CD4-positive, CD25-positive, alpha-beta regulatory T cell (primary cell): ENCODE measurements around the gene KCNJ15. TPM values are rescaled to one million over a fixed set of nuclear protein-coding genes. Genes with fewer than 3 reads are reported as not detected.

Experiments used
- ATAC-seq, 2 donors: fragments of 150-1000 bp; cut with Tn5 transposase; one replicate each; pipeline ENCODE4 v1.10.0; 2021; ENCODE audit warnings: low read depth in 2 of 2, moderate number of reproducible peaks in 2 of 2, moderate library complexity in 1 of 2
- DNase-seq, 3 donors: peaks; one replicate each; pipeline versions ENCODE4 v3.0.0 to v3.0.0-alpha.2; 2012 to 2022; ENCODE audit warnings: mixed read lengths in 1 of 3
- H3K27ac ChIP-seq: one replicate; pipeline ENCODE4 v1.7.0; 2013; ENCODE audit warnings: mild to moderate bottlenecking, low read length; ENCODE audit not compliant: insufficient read depth, poor library complexity, severe bottlenecking
- H3K27me3 ChIP-seq: one replicate; pipeline ENCODE4 v1.7.0; 2013; ENCODE audit warnings: low read length; ENCODE audit not compliant: control insufficient read depth, insufficient read depth
- H3K36me3 ChIP-seq: one replicate; pipeline ENCODE4 v1.7.0; 2013; ENCODE audit warnings: mild to moderate bottlenecking, low read length, moderate library complexity; ENCODE audit not compliant: control insufficient read depth, insufficient read depth
- H3K4me1 ChIP-seq: 2 replicates; pipeline ENCODE4 v1.7.0; 2013; ENCODE audit warnings: mild to moderate bottlenecking, low read length; ENCODE audit not compliant: insufficient read depth, control insufficient read depth, poor library complexity, severe bottlenecking
- H3K4me3 ChIP-seq: one replicate; pipeline ENCODE4 v1.7.0; 2013; ENCODE audit warnings: low read depth, mild to moderate bottlenecking, low read length, moderate library complexity
- H3K9me3 ChIP-seq, 2 experiments: 1 replicate in 1 of 2; 2 replicates in 1 of 2; pipeline ENCODE4 v1.7.0; 2013; ENCODE audit warnings: low read length in 2 of 2, mild to moderate bottlenecking in 1 of 2, moderate library complexity in 1 of 2; ENCODE audit not compliant: control insufficient read depth in 2 of 2
- H3K27ac Mint-ChIP-seq, 3 donors: one replicate each; pipeline ENCODE4 v1.8.0; 2020 to 2022; ENCODE audit warnings: mild to moderate bottlenecking in 3 of 3, mixed read lengths in 3 of 3, moderate library complexity in 2 of 3
- H3K27me3 Mint-ChIP-seq: one replicate; pipeline ENCODE4 v1.8.0; 2022; ENCODE audit warnings: mild to moderate bottlenecking, mixed read lengths
- H3K36me3 Mint-ChIP-seq: one replicate; pipeline ENCODE4 v1.8.0; 2020; ENCODE audit warnings: mixed read lengths
- H3K4me1 Mint-ChIP-seq, 4 donors: one replicate each; pipeline ENCODE4 v1.8.0; 2020 to 2022; ENCODE audit warnings: mixed read lengths in 4 of 4, mild to moderate bottlenecking in 1 of 4
- H3K4me3 Mint-ChIP-seq, 4 donors: one replicate each; pipeline ENCODE4 v1.8.0; 2020 to 2022; ENCODE audit warnings: mild to moderate bottlenecking in 4 of 4, mixed read lengths in 4 of 4, moderate library complexity in 3 of 4
- H3K9me3 Mint-ChIP-seq, 7 donors: one replicate each; pipeline ENCODE4 v1.8.0; 2020 to 2022; ENCODE audit warnings: mixed read lengths in 7 of 7, mild to moderate bottlenecking in 3 of 7, moderate library complexity in 2 of 7
- polyA plus RNA-seq, 4 donors: library from polyadenylated mRNA; unstranded; fragments of 300-500 nt; fragmentation: Illumina TruSeq; gene quantifications; one replicate each; pipeline ENCODE4 v1.2.3, GENCODE V29; 2021
- total RNA-seq: library from RNA; stranded (reverse); gene quantifications from one replicate; pipeline ENCODE4 v1.2.3, GENCODE V29; 2022

KCNJ15 gene
- total and polyA plus RNA-seq, 5 donors from 2014 or later = 0.10 TPM; not detected in 4

DNA sequence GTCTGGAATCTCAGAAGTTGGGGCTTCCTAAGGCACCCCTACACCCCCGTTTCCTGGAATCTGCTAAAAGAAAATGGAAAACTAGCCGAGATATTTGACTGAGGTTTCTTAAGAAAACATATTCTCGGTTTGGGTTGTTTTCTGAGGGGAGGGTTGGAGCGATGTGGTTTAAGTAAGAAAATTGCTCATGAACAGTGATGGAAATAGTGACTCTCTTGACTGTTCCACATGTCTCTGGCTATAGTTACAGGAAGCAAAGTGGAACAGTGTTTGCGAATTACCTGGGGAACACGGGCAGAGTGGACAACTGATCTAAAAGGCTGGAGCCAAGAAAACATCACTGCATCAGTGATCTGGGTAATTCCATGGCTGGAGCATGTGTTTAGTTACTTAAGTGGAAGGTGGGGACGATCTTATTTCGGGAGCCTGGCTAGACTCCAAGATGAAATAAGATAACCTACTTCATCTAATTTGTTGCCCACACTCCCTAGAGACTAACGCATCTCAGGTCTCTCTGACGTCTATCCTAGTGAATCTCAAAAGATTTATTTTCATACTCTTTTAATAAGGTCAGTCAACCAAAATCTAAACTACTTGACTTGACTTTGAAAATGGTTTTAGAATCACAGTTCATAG lies 92.4 kb downstream of the KCNJ15 start:
- Mint-ChIP-seq H3K27me3 (no peaks in the 10 kb centered on the region), H3K4me3 (no peak overlapping the region), H3K9me3 (peaks cover 0 to 2% (median 0%) of the 10 kb centered on the region in 7 donors), H3K36me3 (no peaks in the 10 kb centered on the region), H3K4me1 (no peaks in the 10 kb centered on the region), H3K27ac (no peak overlapping the region)
- ATAC-seq (no peak), DNase-seq (no peak)
- no peak overlapping the region for H3K27ac ChIP-seq
- no peaks in the 10 kb centered on the region for H3K4me1 ChIP-seq
- H3K27me3 ChIP-seq = no peaks in the 10 kb centered on the region
- H3K36me3 ChIP-seq = no peaks in the 10 kb centered on the region
- no peak overlapping the region for H3K4me3 ChIP-seq
- H3K9me3 ChIP-seq = no peaks in the 10 kb centered on the region

- Histone ChIP-seq H3K9me3 (no peaks in the 10 kb centered on the region), H3K4me1 (no peaks in the 10 kb centered on the region), H3K27ac (no peak overlapping the region), H3K36me3 (no peaks in the 10 kb centered on the region), H3K4me3 (no peak overlapping the region), H3K27me3 (no peaks in the 10 kb centered on the region)
- ATAC-seq = no peak
- peaks cover 0 to 2% (median 0%) of the 10 kb centered on the region in 7 donors for H3K9me3 Mint-ChIP-seq
- no peaks in the 10 kb centered on the region for H3K36me3 Mint-ChIP-seq
- H3K27ac Mint-ChIP-seq = no peak overlapping the region
- H3K4me3 Mint-ChIP-seq = no peak overlapping the region
- no peak for DNase-seq
- no peaks in the 10 kb centered on the region for H3K27me3 Mint-ChIP-seq
- no peaks in the 10 kb centered on the region for H3K4me1 Mint-ChIP-seq
Measured at GRCh38 chr21:38349977-38350376, 93.2 kb downstream of the KCNJ15 start.

DNA sequence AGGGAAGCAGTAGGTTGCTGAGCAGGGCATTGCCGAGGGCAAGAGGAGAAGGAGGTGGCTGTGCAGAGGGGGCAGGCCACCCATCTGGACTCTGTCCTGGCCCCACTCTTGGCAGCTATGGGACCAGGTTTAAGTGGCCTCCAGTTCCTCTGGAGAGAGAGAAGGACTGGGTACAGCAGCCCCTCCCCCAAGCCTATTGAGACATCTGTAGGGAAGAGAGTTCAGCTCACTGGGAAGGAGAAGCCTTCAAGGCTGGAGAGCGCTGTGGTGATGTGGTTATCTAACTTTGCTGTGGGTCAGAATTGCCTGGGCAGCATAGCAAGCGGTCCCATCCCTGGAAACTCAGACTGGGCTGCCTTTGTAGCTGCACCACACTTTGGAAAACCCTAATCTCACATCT lies 93.9 kb downstream of the KCNJ15 start:
- no peak for DNase-seq
- H3K9me3 Mint-ChIP-seq = peaks cover 0 to 2% (median 0%) of the 10 kb centered on the region in 7 donors
- Histone ChIP-seq H3K4me1 (no peaks in the 10 kb centered on the region), H3K27ac (no peak overlapping the region), H3K4me3 (no peak overlapping the region), H3K27me3 (no peaks in the 10 kb centered on the region), H3K36me3 (no peaks in the 10 kb centered on the region), H3K9me3 (no peaks in the 10 kb centered on the region)
- no peaks in the 10 kb centered on the region for H3K36me3 Mint-ChIP-seq
- H3K4me3 Mint-ChIP-seq = no peak overlapping the region
- H3K4me1 Mint-ChIP-seq = no peaks in the 10 kb centered on the region
- no peak for ATAC-seq
- no peaks in the 10 kb centered on the region for H3K27me3 Mint-ChIP-seq
- H3K27ac Mint-ChIP-seq = no peak overlapping the region

- no peak overlapping the region for H3K27ac Mint-ChIP-seq
Measured at GRCh38 chr21:38351176-38351959, 94.6 kb downstream of the KCNJ15 start.

GRCh38 chr21:38351961-38352521 lies 95.2 kb downstream of the KCNJ15 start:
- DNase-seq = no peak
- H3K4me3 Mint-ChIP-seq = no peak overlapping the region

More at GRCh38 chr21:38351176-38351959, 94.6 kb downstream of the KCNJ15 start:
- DNase-seq = no peak
- H3K9me3 Mint-ChIP-seq = peaks cover 0 to 2% (median 0%) of the 10 kb centered on the region in 7 donors
- peaks cover 0 to 2% (median 0%) of the 10 kb centered on the region in 4 donors for H3K4me1 Mint-ChIP-seq
- H3K4me3 ChIP-seq = no peak overlapping the region
- no peak for ATAC-seq
- H3K27me3 ChIP-seq = no peaks in the 10 kb centered on the region
- H3K4me3 Mint-ChIP-seq = no peak overlapping the region
- H3K36me3 Mint-ChIP-seq = no peaks in the 10 kb centered on the region
- H3K9me3 ChIP-seq = no peaks in the 10 kb centered on the region
- no peaks in the 10 kb centered on the region for H3K4me1 ChIP-seq
- H3K27ac ChIP-seq = no peak overlapping the region
- H3K36me3 ChIP-seq = no peaks in the 10 kb centered on the region
- H3K27me3 Mint-ChIP-seq = no peaks in the 10 kb centered on the region

DNA sequence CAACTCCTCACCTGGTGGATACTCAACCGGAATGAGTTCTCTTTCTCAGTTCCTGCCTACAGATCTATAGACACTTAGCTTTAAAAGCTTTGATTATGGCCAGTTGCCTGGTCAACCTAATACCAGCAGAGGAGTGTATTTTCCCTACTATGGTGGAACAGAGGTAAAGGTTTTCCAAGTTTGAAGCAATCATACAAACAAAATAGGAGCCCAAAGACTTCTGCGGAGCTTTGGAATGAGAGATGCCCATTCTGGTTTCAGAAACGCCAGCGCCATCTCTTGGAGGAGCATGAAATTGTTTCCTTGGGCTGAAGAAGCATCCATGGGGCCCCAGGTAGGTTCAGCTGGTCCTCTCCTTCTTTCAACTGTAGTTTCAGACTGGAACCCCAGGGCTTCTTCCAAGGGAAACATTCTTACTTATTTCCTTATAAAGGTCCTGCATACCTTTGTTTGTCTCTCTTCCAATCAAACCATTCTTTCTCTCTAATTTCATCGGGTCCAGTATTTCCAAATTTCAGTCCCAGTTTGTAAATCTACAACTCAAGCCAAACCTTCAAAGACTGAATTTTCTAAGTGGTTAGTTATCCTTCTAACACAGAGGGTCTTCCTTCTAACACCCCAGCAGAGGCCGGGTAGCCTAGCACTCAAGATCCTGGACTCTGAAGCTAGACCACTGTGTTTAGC lies 95.9 kb downstream of the KCNJ15 start:
- H3K36me3 Mint-ChIP-seq = no peaks in the 10 kb centered on the region
- no peak overlapping the region for H3K27ac Mint-ChIP-seq
- Histone ChIP-seq H3K4me3 (no peak overlapping the region), H3K27me3 (no peaks in the 10 kb centered on the region), H3K4me1 (no peaks in the 10 kb centered on the region), H3K9me3 (no peaks in the 10 kb centered on the region), H3K36me3 (no peaks in the 10 kb centered on the region), H3K27ac (no peak overlapping the region)
- H3K9me3 Mint-ChIP-seq = peaks cover 0 to 2% (median 0%) of the 10 kb centered on the region in 7 donors
- no peak for ATAC-seq
- H3K27me3 Mint-ChIP-seq = no peaks in the 10 kb centered on the region
- DNase-seq = no peak
- H3K4me3 Mint-ChIP-seq = no peak overlapping the region
- peaks cover 0 to 5% (median 0%) of the 10 kb centered on the region in 4 donors for H3K4me1 Mint-ChIP-seq

More at GRCh38 chr21:38351961-38352521, 95.2 kb downstream of the KCNJ15 start:
- Mint-ChIP-seq H3K36me3 (no peaks in the 10 kb centered on the region), H3K27me3 (no peaks in the 10 kb centered on the region), H3K27ac (no peak overlapping the region), H3K9me3 (peaks cover 0 to 2% (median 0%) of the 10 kb centered on the region in 7 donors), H3K4me1 (peaks cover 0 to 5% (median 0%) of the 10 kb centered on the region in 4 donors)
- no peak for ATAC-seq
- Histone ChIP-seq H3K4me1 (no peaks in the 10 kb centered on the region), H3K4me3 (no peak overlapping the region), H3K27ac (no peak overlapping the region), H3K27me3 (no peaks in the 10 kb centered on the region), H3K36me3 (no peaks in the 10 kb centered on the region), H3K9me3 (no peaks in the 10 kb centered on the region)

DNA sequence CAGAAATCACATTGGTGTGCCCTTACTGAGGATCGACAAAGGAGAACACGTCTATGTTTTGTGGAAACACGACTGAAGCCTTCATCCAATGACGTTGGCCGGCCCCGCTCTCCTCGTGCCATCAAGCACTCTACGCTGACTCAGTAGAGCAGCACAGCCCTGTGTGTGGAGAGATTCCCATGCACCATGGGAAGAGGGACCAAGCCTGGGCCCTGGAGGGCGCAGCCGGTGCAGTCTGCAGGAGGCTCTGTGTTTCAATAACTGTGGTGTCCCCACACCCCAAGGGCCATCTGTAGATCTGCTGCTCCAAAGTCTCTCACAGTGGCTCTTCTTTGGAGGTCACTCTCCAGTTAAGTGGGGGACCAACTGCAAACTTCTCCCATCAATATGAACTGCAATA lies 97.4 kb downstream of the KCNJ15 start:
- no peak overlapping the region for H3K4me3 ChIP-seq
- no peaks in the 10 kb centered on the region for H3K36me3 Mint-ChIP-seq

More for the DNA sequence above, 97.4 kb downstream of the KCNJ15 start:
- H3K4me3 Mint-ChIP-seq = no peak overlapping the region
- peaks cover 0 to 2% of the 10 kb centered on the region in 2 experiments for H3K9me3 ChIP-seq
- no peaks in the 10 kb centered on the region for H3K27me3 ChIP-seq
- peaks cover 0 to 2% (median 0%) of the 10 kb centered on the region in 7 donors for H3K9me3 Mint-ChIP-seq
- no peaks in the 10 kb centered on the region for H3K36me3 ChIP-seq
- no peaks in the 10 kb centered on the region for H3K4me1 ChIP-seq
- peaks cover 0 to 5% (median 0%) of the 10 kb centered on the region in 4 donors for H3K4me1 Mint-ChIP-seq
- DNase-seq (no peak), ATAC-seq (no peak)
- no peak overlapping the region for H3K27ac ChIP-seq
- H3K27me3 Mint-ChIP-seq = peaks cover 3% of the 10 kb centered on the region
- no peak overlapping the region for H3K27ac Mint-ChIP-seq
